H9 (cell line): ENCODE measurements around the gene CLRN1. TPM values are rescaled to one million over a fixed set of nuclear protein-coding genes. Genes with fewer than 3 reads are reported as not detected.

Experiments used
- DNase-seq: peaks from one replicate; pipeline ENCODE4 v3.0.0-alpha.2; 2017
- H2AFZ ChIP-seq: one replicate; pipeline ENCODE4 v1.6.1; 2013; ENCODE audit warnings: mild to moderate bottlenecking, low read length, control low read depth, moderate library complexity
- H2AK5ac ChIP-seq: 2 replicates; pipeline ENCODE4 v1.6.1; 2013; ENCODE audit warnings: low read length, control low read depth, mixed read lengths; ENCODE audit not compliant: insufficient read length
- H2BK120ac ChIP-seq: one replicate; pipeline ENCODE4 v1.6.1; 2013; ENCODE audit warnings: low read depth, mild to moderate bottlenecking, low read length, control low read depth, inconsistent platforms; ENCODE audit not compliant: poor library complexity, severe bottlenecking
- H2BK12ac ChIP-seq: 2 replicates; pipeline ENCODE4 v1.6.1; 2013; ENCODE audit warnings: low read length, control low read depth, mixed read lengths, low read depth; ENCODE audit not compliant: insufficient read length
- H2BK15ac ChIP-seq: 2 replicates; pipeline ENCODE4 v1.6.1; 2013; ENCODE audit warnings: low read depth, low read length, control low read depth
- H2BK20ac ChIP-seq: one replicate; pipeline ENCODE4 v1.6.1; 2013; ENCODE audit warnings: low read depth, mild to moderate bottlenecking, low read length, control low read depth, inconsistent platforms; ENCODE audit not compliant: poor library complexity, severe bottlenecking
- H2BK5ac ChIP-seq: 2 replicates; pipeline ENCODE4 v1.6.1; 2013; ENCODE audit warnings: low read length, control low read depth, mixed read lengths; ENCODE audit not compliant: insufficient read length
- H3K14ac ChIP-seq: 2 replicates; pipeline ENCODE4 v1.6.1; 2013; ENCODE audit warnings: low read length, control low read depth; ENCODE audit not compliant: insufficient read depth
- H3K18ac ChIP-seq: 2 replicates; pipeline ENCODE4 v1.6.1; 2013; ENCODE audit warnings: low read depth, mild to moderate bottlenecking, mixed read lengths, low read length, control low read depth; ENCODE audit not compliant: insufficient read length
- H3K23ac ChIP-seq: 2 replicates; pipeline ENCODE4 v1.6.1; 2013; ENCODE audit warnings: low read length, control low read depth, mixed read lengths, low read depth; ENCODE audit not compliant: insufficient read length
- H3K23me2 ChIP-seq: 2 replicates; pipeline ENCODE4 v1.6.1; 2013; ENCODE audit warnings: low read depth, mild to moderate bottlenecking, mixed read lengths, low read length, control low read depth; ENCODE audit not compliant: insufficient read length, poor library complexity, severe bottlenecking
- H3K27ac ChIP-seq: 2 replicates; pipeline ENCODE4 v1.5.1; 2013; ENCODE audit warnings: low read length, control low read depth, mixed read lengths, low read depth; ENCODE audit not compliant: insufficient read length
- H3K27me3 ChIP-seq: 2 replicates; pipeline ENCODE4 v1.6.1; 2013; ENCODE audit warnings: low read length, control low read depth, inconsistent platforms; ENCODE audit not compliant: insufficient read depth
- H3K4ac ChIP-seq: 2 replicates; pipeline ENCODE4 v1.6.1; 2013; ENCODE audit warnings: low read depth, mild to moderate bottlenecking, control low read depth, inconsistent platforms, low read length, moderate library complexity
- H3K4me1 ChIP-seq: 2 replicates; pipeline ENCODE4 v1.6.1; 2013; ENCODE audit warnings: low read length, control low read depth, inconsistent platforms; ENCODE audit not compliant: insufficient read depth
- H3K4me2 ChIP-seq: 2 replicates; pipeline ENCODE4 v1.6.1; 2013; ENCODE audit warnings: low read length, control low read depth, mixed read lengths; ENCODE audit not compliant: insufficient read length, insufficient read depth
- H3K56ac ChIP-seq: 2 replicates; pipeline ENCODE4 v1.6.1; 2013; ENCODE audit warnings: low read depth, mild to moderate bottlenecking, mixed read lengths, low read length, control low read depth; ENCODE audit not compliant: insufficient read length
- H3K79me1 ChIP-seq: 2 replicates; pipeline ENCODE4 v1.6.1; 2013; ENCODE audit warnings: low read depth, mild to moderate bottlenecking, moderate library complexity, low read length, control low read depth, inconsistent platforms; ENCODE audit not compliant: insufficient read depth, poor library complexity, severe bottlenecking
- H3K79me2 ChIP-seq: 2 replicates; pipeline ENCODE4 v1.6.1; 2013; ENCODE audit warnings: low read length, control low read depth, inconsistent platforms; ENCODE audit not compliant: insufficient read depth
- H3K9ac ChIP-seq: 2 replicates; pipeline ENCODE4 v1.6.1; 2013; ENCODE audit warnings: low read length, control low read depth, mixed read lengths; ENCODE audit not compliant: insufficient read length; ENCODE audit errors: extremely low read depth
- H3K9me3 ChIP-seq: one replicate; pipeline ENCODE4 v1.6.1; 2013; ENCODE audit warnings: low read depth, low read length, inconsistent platforms; ENCODE audit not compliant: control insufficient read depth
- H3T11ph ChIP-seq: one replicate; pipeline ENCODE4 v1.6.1; 2013; ENCODE audit warnings: mild to moderate bottlenecking, low read length, control low read depth, inconsistent platforms
- H4K20me1 ChIP-seq: one replicate; pipeline ENCODE4 v1.6.1; 2013; ENCODE audit not compliant: control insufficient read depth, insufficient read length, insufficient read depth
- H4K5ac ChIP-seq: 2 replicates; pipeline ENCODE4 v1.6.1; 2013; ENCODE audit warnings: low read depth, mild to moderate bottlenecking, mixed read lengths, low read length, control low read depth; ENCODE audit not compliant: insufficient read length
- H4K8ac ChIP-seq: replicated peaks from 2 replicates; pipeline ENCODE4 v1.6.1; 2013; ENCODE audit warnings: low read length, control low read depth, mixed read lengths, low read depth; ENCODE audit not compliant: insufficient read length
- H4K91ac ChIP-seq: 2 replicates; pipeline ENCODE4 v1.6.1; 2013; ENCODE audit warnings: low read depth, mild to moderate bottlenecking, moderate library complexity, mixed read lengths, low read length, control low read depth; ENCODE audit not compliant: insufficient read length
- H3K27ac Mint-ChIP-seq, 3 experiments: 2 replicates in 2 of 3; 3 replicates in 1 of 3; pipeline ENCODE4 v1.8.0; 2020 to 2021; ENCODE audit warnings: mixed read lengths in 3 of 3, mild to moderate bottlenecking in 1 of 3, moderate library complexity in 1 of 3
- H3K27me3 Mint-ChIP-seq: 2 replicates; pipeline ENCODE4 v1.8.0; 2021; ENCODE audit warnings: low read depth, mild to moderate bottlenecking, moderate library complexity, mixed read lengths
- H3K36me3 Mint-ChIP-seq, 3 experiments: 2 replicates in 2 of 3; 3 replicates in 1 of 3; pipeline ENCODE4 v1.8.0; 2020 to 2021; ENCODE audit warnings: low read depth in 3 of 3, mixed read lengths in 3 of 3; ENCODE audit not compliant: insufficient read depth in 1 of 3
- H3K4me1 Mint-ChIP-seq, 2 experiments: 2 replicates each; pipeline ENCODE4 v1.8.0; 2020; ENCODE audit warnings: mixed read lengths in 2 of 2
- H3K4me3 Mint-ChIP-seq, 2 experiments: 2 replicates in 1 of 2; 3 replicates in 1 of 2; pipeline ENCODE4 v1.8.0; 2020 to 2021; ENCODE audit warnings: mild to moderate bottlenecking in 2 of 2, mixed read lengths in 2 of 2, moderate library complexity in 1 of 2
- H3K9me3 Mint-ChIP-seq, 2 experiments: 2 replicates in 1 of 2; 3 replicates in 1 of 2; pipeline ENCODE4 v1.8.0; 2020; ENCODE audit warnings: mild to moderate bottlenecking in 2 of 2, mixed read lengths in 2 of 2, moderate library complexity in 1 of 2
- WGBS: extraction: QIAGEN DNeasy Blood & Tissue Kit; methylation state at CpG from one replicate; pipeline ENCODE4 v1.1.7; 2013; ENCODE audit warnings: missing lambda C conversion rate, low lambda C conversion rate, mixed read lengths; ENCODE audit not compliant: insufficient read length; ENCODE audit errors: extremely low coverage; 5-methylcytosine and 5-hydroxymethylcytosine counted together
- total RNA-seq: library from RNA; stranded (reverse); gene quantifications from 2 replicates; pipeline ENCODE4 v1.2.1, GENCODE V29; 2021
- TF ChIP-seq, protein P1 (sequence below): fragments of 200-600 bp; sonication (generic); conservative IDR thresholded peaks from 3 replicates; pipeline ENCODE4 v1.8.0; 2021; ENCODE audit warnings: antibody characterized with exemption, mild to moderate bottlenecking

The CLRN1 gene
- total RNA-seq, 1 experiment from 2014 or later: not detected

DNA sequence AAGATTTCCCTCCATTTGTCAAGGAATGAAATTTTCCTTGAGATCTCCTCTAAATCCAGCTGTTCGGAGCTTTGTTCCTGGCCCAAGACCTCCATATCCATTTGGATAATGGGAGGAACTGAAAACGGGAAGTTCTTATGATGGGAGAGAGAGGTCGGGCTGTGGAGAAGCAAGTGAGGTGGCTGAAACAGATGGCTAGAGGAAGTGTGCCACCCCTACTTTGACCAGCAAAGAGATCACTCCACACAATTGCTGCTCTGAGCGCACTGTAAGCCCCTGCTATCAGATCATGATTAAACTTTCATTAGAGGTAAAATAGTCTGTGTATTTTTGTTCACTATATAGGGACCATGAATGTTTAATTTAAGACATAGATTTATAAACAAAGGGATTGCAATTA is 67.2 kb downstream of the CLRN1 start, which contains the start of gene MINDY4B:
Gene MINDY4B (minus strand): TSS at position 101 of the 400 bp plus-strand sequence. CDS start 0 bp downstream, at position 101.
- no peaks in the 10 kb centered on the region for H3K79me2 ChIP-seq
- Mint-ChIP-seq H3K27me3 (no peaks in the 10 kb centered on the region; the same call in 1 of the 2 replicates), H3K4me3 (no peak within 1 kb of the TSS), H3K9me3 (no peaks in the 10 kb centered on the region), H3K4me1 (peaks cover 0 to 3% of the 10 kb centered on the region in 2 experiments; a peak in 1 of 4 replicates), H3K36me3 (no peaks in the 10 kb centered on the region), H3K27ac (no peak within 1 kb of the TSS)
- no peak within 1 kb of the TSS for H2AFZ ChIP-seq
- no peaks in the 10 kb centered on the region for H3K79me1 ChIP-seq
- no peak within 1 kb of the TSS for H2AK5ac ChIP-seq
- H3T11ph ChIP-seq: no peak within 1 kb of the TSS
- no peak within 1 kb of the TSS for H2BK12ac ChIP-seq
- no peak within 1 kb of the TSS for H4K91ac ChIP-seq
- no peak within 1 kb of the TSS for H3K4me2 ChIP-seq
- no peak within 1 kb of the TSS for H2BK15ac ChIP-seq
- H3K27me3 ChIP-seq: no peaks in the 10 kb centered on the region
- no peak within 1 kb of the TSS for H4K8ac ChIP-seq
- no peak within 1 kb of the TSS for H2BK20ac ChIP-seq
- H2BK120ac ChIP-seq: no peak within 1 kb of the TSS
- H3K9ac ChIP-seq: no peak within 1 kb of the TSS
- no peak within 1 kb of the TSS for H3K56ac ChIP-seq
- H4K5ac ChIP-seq: no peak within 1 kb of the TSS
- no peaks in the 10 kb centered on the region for H4K20me1 ChIP-seq
- DNase-seq: no peak
- no peaks in the 10 kb centered on the region for H3K4me1 ChIP-seq
- H3K4ac ChIP-seq: no peak within 1 kb of the TSS
- no peak within 1 kb of the TSS for H2BK5ac ChIP-seq
- H3K18ac ChIP-seq: no peak within 1 kb of the TSS
- no CpG with 5 or more reads among the region's 4 CpGs for WGBS
- H3K23me2 ChIP-seq: no peaks in the 10 kb centered on the region
- no peak within 1 kb of the TSS for H3K14ac ChIP-seq
- TF ChIP-seq, protein P1, sequence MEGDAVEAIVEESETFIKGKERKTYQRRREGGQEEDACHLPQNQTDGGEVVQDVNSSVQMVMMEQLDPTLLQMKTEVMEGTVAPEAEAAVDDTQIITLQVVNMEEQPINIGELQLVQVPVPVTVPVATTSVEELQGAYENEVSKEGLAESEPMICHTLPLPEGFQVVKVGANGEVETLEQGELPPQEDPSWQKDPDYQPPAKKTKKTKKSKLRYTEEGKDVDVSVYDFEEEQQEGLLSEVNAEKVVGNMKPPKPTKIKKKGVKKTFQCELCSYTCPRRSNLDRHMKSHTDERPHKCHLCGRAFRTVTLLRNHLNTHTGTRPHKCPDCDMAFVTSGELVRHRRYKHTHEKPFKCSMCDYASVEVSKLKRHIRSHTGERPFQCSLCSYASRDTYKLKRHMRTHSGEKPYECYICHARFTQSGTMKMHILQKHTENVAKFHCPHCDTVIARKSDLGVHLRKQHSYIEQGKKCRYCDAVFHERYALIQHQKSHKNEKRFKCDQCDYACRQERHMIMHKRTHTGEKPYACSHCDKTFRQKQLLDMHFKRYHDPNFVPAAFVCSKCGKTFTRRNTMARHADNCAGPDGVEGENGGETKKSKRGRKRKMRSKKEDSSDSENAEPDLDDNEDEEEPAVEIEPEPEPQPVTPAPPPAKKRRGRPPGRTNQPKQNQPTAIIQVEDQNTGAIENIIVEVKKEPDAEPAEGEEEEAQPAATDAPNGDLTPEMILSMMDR: no peak
- no peaks in the 10 kb centered on the region for H3K9me3 ChIP-seq
- no peak within 1 kb of the TSS for H3K27ac ChIP-seq
- H3K23ac ChIP-seq: no peak within 1 kb of the TSS
